Measurements from ENCODE around the gene SCFD2. TPM values are rescaled to one million over a fixed set of nuclear protein-coding genes. Genes with fewer than 3 reads are reported as not detected.
"Not testable (repeated sequence)": the region's sequence is repeated elsewhere in the genome, so short reads cannot be mapped to it uniquely, and the experiment has no call there.

Gene SCFD2
- total RNA-seq, 1 experiment from 2014 or later = 8.4 TPM

GRCh38 chr4:53183754-53184153, 182.1 kb downstream of the SCFD2 start:
- H3K4me1 ChIP-seq (ENCODE audit: insufficient read depth, low read length, poor library complexity, severe bottlenecking) = no peaks in the 10 kb centered on the region
- no peak overlapping the region for H3K4me3 ChIP-seq (ENCODE audit: low read depth, low read length, poor library complexity, severe bottlenecking)
- no peaks in the 10 kb centered on the region for H3K27me3 ChIP-seq (replicated peaks; ENCODE audit: insufficient read depth, low read depth, low read length, poor library complexity)
- H3K27ac ChIP-seq (ENCODE audit: low read depth, low read length, poor library complexity, severe bottlenecking) = no peak overlapping the region
- intact Hi-C loops (cut with micrococcal nuclease; ENCODE audit: unreplicated experiment) = no loop called here
- ChIA-PET POLR2A (ENCODE audit: low non-redundant PET) (no interaction called here), CTCF (no interaction called here)
- no peaks in the 10 kb centered on the region for H3K36me3 ChIP-seq (ENCODE audit: insufficient read depth, low read length, poor library complexity, severe bottlenecking)
- no peak for TF ChIP-seq CTCF (conservative IDR thresholded peaks at IDR 0.05; ENCODE audit: low read depth, low read length)
- TF ChIP-seq EZH2 (IDR thresholded peaks at IDR 0.05; ENCODE audit: borderline replicate concordance, low read depth, low read length, poor library complexity, severe bottlenecking) = no peak
- BruUV-seq (replicated peaks) = no TSS peak
- DNase-seq (ENCODE audit: low spot score) = no peak
- no peaks in the 10 kb centered on the region for H3K9me3 ChIP-seq (ENCODE audit: low read depth, low read length, poor library complexity, severe bottlenecking)

- H3K36me3 ChIP-seq (ENCODE audit: insufficient read depth, low read length, poor library complexity, severe bottlenecking); CTCF ChIA-PET; H3K27me3 ChIP-seq (replicated peaks; ENCODE audit: insufficient read depth, low read depth, low read length, poor library complexity); BruUV-seq (replicated peaks); H3K4me1 ChIP-seq (ENCODE audit: insufficient read depth, low read length, poor library complexity, severe bottlenecking); intact Hi-C loops (cut with micrococcal nuclease; ENCODE audit: unreplicated experiment); H3K9me3 ChIP-seq (ENCODE audit: low read depth, low read length, poor library complexity, severe bottlenecking); H3K27ac ChIP-seq (ENCODE audit: low read depth, low read length, poor library complexity, severe bottlenecking); POLR2A ChIA-PET (ENCODE audit: low non-redundant PET); DNase-seq (ENCODE audit: low spot score); H3K4me3 ChIP-seq (ENCODE audit: low read depth, low read length, poor library complexity, severe bottlenecking): not testable (repeated sequence)
These were observed 188.1 kb downstream of the SCFD2 start for GRCh38 chr4:53177751-53178150.

- ChIA-PET POLR2A (ENCODE audit: low non-redundant PET) (no interaction called here), CTCF (no interaction called here)
- no peak for TF ChIP-seq CTCF (conservative IDR thresholded peaks at IDR 0.05; ENCODE audit: low read depth, low read length)
- no peak for TF ChIP-seq EZH2 (IDR thresholded peaks at IDR 0.05; ENCODE audit: borderline replicate concordance, low read depth, low read length, poor library complexity, severe bottlenecking)
- H3K27ac ChIP-seq (ENCODE audit: low read depth, low read length, poor library complexity, severe bottlenecking) = no peak overlapping the region
- no peaks in the 10 kb centered on the region for H3K4me1 ChIP-seq (ENCODE audit: insufficient read depth, low read length, poor library complexity, severe bottlenecking)
- no peaks in the 10 kb centered on the region for H3K36me3 ChIP-seq (ENCODE audit: insufficient read depth, low read length, poor library complexity, severe bottlenecking)
- intact Hi-C loops (cut with micrococcal nuclease; ENCODE audit: unreplicated experiment) = no loop called here
- no peak overlapping the region for H3K4me3 ChIP-seq (ENCODE audit: low read depth, low read length, poor library complexity, severe bottlenecking)
- BruUV-seq (replicated peaks) = no TSS peak
- no peaks in the 10 kb centered on the region for H3K27me3 ChIP-seq (replicated peaks; ENCODE audit: insufficient read depth, low read depth, low read length, poor library complexity)
- no peaks in the 10 kb centered on the region for H3K9me3 ChIP-seq (ENCODE audit: low read depth, low read length, poor library complexity, severe bottlenecking)
- DNase-seq (ENCODE audit: low spot score) = no peak
These were observed 190.2 kb downstream of the SCFD2 start for GRCh38 chr4:53175640-53176039.

GRCh38 chr4:53174823-53175222, 191.0 kb downstream of the SCFD2 start:
- no peak overlapping the region for H3K4me3 ChIP-seq (ENCODE audit: low read depth, low read length, poor library complexity, severe bottlenecking)
- no peaks in the 10 kb centered on the region for H3K36me3 ChIP-seq (ENCODE audit: insufficient read depth, low read length, poor library complexity, severe bottlenecking)
- ChIA-PET POLR2A (ENCODE audit: low non-redundant PET) (no interaction called here), CTCF (no interaction called here)
- H3K27ac ChIP-seq (ENCODE audit: low read depth, low read length, poor library complexity, severe bottlenecking) = no peak overlapping the region
- DNase-seq (ENCODE audit: low spot score) = peak; percentile 1
- no peak for TF ChIP-seq CTCF (conservative IDR thresholded peaks at IDR 0.05; ENCODE audit: low read depth, low read length)
- no peak for TF ChIP-seq EZH2 (IDR thresholded peaks at IDR 0.05; ENCODE audit: borderline replicate concordance, low read depth, low read length, poor library complexity, severe bottlenecking)
- intact Hi-C loops (cut with micrococcal nuclease; ENCODE audit: unreplicated experiment) = no loop called here
- BruUV-seq (replicated peaks) = no TSS peak
- no peaks in the 10 kb centered on the region for H3K27me3 ChIP-seq (replicated peaks; ENCODE audit: insufficient read depth, low read depth, low read length, poor library complexity)
- H3K9me3 ChIP-seq (ENCODE audit: low read depth, low read length, poor library complexity, severe bottlenecking) = no peaks in the 10 kb centered on the region
- no peaks in the 10 kb centered on the region for H3K4me1 ChIP-seq (ENCODE audit: insufficient read depth, low read length, poor library complexity, severe bottlenecking)

All from A673 (cell line).